Measurements from ENCODE around the gene RTP2. TPM values are rescaled to one million over a fixed set of nuclear protein-coding genes. Genes with fewer than 3 reads are reported as not detected.
"Not testable (repeated sequence)": the region's sequence is repeated elsewhere in the genome, so short reads cannot be mapped to it uniquely, and the experiment has no call there.

RTP2 gene
- total RNA-seq, 1 donor from 2014 or later: not detected

DNA sequence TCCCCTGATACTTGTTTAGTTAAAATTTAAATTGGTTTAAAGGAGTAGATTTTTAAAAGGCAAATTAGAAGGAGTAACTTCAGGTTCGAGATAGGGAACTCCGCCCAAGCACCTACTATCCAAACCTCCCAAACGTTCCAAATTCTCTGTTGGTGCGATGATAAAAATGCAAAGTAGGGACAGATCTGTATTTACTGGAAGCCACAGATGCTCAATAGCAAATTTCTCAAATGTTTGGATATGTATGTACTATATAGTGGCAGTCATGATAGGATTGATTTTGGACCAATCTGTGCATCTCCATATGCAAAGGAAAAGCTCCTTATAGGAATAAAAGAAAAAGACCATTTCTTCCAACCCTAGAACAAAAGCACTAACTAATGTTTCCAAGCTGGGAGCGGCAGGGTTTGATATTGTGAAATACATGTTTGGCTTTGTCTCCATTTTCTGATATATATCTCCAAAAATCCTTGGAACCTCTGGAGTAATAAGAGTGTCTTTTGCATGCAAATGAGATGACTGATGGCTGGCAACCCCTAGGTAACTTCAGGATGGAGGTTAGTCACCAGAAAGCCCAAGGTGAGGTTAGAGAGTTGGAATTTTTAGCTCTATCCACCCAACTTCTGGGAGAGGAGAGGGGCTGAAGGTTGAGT is 15.6 kb downstream of the RTP2 start:
- H3K27ac ChIP-seq: no peak overlapping the region
- intact Hi-C loops (cut with DNase I): no loop called here
- ATAC-seq: no peak
- TF ChIP-seq, protein P1, sequence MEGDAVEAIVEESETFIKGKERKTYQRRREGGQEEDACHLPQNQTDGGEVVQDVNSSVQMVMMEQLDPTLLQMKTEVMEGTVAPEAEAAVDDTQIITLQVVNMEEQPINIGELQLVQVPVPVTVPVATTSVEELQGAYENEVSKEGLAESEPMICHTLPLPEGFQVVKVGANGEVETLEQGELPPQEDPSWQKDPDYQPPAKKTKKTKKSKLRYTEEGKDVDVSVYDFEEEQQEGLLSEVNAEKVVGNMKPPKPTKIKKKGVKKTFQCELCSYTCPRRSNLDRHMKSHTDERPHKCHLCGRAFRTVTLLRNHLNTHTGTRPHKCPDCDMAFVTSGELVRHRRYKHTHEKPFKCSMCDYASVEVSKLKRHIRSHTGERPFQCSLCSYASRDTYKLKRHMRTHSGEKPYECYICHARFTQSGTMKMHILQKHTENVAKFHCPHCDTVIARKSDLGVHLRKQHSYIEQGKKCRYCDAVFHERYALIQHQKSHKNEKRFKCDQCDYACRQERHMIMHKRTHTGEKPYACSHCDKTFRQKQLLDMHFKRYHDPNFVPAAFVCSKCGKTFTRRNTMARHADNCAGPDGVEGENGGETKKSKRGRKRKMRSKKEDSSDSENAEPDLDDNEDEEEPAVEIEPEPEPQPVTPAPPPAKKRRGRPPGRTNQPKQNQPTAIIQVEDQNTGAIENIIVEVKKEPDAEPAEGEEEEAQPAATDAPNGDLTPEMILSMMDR (IDR thresholded peaks at IDR 0.05): no peak
- H3K9me3 ChIP-seq: peaks cover 4% of the 10 kb centered on the region
- H3K4me3 ChIP-seq: no peak overlapping the region
- DNase-seq: no peak
- no peaks in the 10 kb centered on the region for H3K4me1 ChIP-seq
- no peaks in the 10 kb centered on the region for H3K36me3 ChIP-seq
- peaks cover 5% of the 10 kb centered on the region for H3K27me3 ChIP-seq (ENCODE audit: low read depth)

DNA sequence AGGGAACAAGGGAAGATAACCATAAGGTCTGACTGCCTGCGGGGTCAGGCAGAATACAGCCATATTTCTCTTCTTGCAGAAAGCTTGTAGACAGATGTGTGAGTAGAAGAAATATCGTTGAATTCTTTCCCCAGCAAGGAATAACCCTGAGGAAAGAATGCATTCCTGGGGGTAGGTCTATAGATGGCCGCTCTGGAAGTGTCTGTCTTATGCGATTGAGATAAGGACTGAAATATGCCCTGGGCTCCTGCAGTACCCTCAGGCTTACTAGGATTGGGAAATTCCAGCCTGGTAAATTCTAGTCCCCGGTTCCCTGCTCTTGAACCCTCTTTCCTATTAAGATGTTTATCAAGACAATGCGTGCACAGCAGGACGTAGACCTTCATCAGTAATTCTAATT is 16.4 kb downstream of the RTP2 start:
- TF ChIP-seq, protein P1 (IDR thresholded peaks at IDR 0.05): no peak
- ATAC-seq (no peak), DNase-seq (no peak)
- H3K36me3 ChIP-seq: no peaks in the 10 kb centered on the region
- intact Hi-C loops (cut with DNase I): no loop called here
- no peaks in the 10 kb centered on the region for H3K4me1 ChIP-seq
- H3K27me3 ChIP-seq (ENCODE audit: low read depth): peaks cover 5% of the 10 kb centered on the region
- H3K4me3 ChIP-seq: no peak overlapping the region
- no peak overlapping the region for H3K27ac ChIP-seq
- peaks cover 4% of the 10 kb centered on the region for H3K9me3 ChIP-seq

DNA sequence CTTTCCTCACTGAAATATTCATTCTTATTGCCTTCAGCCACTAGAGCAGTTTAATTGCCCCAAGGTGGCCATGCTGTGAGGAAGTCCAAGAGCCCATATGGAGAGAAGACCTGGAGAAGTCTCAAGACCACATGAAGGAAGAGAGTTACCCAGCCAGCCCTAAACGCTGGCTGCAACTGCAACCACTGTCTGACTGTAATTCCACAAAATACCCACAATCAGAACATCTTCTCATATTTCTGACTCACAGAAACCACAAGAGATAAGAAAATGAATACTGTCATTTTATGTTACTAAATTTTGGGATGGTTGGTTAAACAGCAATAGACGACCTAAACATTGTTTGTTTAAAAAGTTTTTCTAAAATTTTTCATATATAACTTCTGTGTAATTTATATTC is 17.5 kb downstream of the RTP2 start:
- intact Hi-C loops (cut with DNase I): no loop called here
- ATAC-seq: no peak
- H3K4me3 ChIP-seq: no peak overlapping the region

DNA sequence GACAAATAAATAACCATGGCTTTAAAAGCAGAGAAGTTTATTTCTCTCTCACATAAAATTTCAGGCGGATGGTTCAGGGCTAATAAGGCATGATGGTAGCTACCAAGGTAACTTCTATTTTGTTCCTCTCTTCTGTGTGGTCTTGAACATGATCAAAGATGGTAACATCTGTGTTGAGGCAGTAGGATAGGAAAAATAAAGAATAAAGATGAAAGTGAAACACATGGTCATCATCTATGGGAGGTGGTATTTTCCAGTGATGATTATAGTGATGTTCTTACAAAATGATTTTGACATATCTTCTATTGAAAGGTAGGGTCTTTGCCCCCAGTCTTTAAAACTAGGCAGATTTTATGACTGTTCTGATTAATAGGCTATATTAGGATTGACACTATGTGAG is 17.9 kb downstream of the RTP2 start:
- intact Hi-C loops (cut with DNase I): no loop called here
- no peaks in the 10 kb centered on the region for H3K4me1 ChIP-seq
- no peak for DNase-seq
- no peak for ATAC-seq
- peaks cover 4% of the 10 kb centered on the region for H3K9me3 ChIP-seq
- TF ChIP-seq, protein P1 (IDR thresholded peaks at IDR 0.05): no peak
- peaks cover 5% of the 10 kb centered on the region for H3K27me3 ChIP-seq (ENCODE audit: low read depth)
- no peaks in the 10 kb centered on the region for H3K36me3 ChIP-seq
- no peak overlapping the region for H3K27ac ChIP-seq
- no peak overlapping the region for H3K4me3 ChIP-seq

More for the DNA sequence above, 17.5 kb downstream of the RTP2 start:
- DNase-seq: no peak
- Histone ChIP-seq H3K36me3 (no peaks in the 10 kb centered on the region), H3K4me1 (no peaks in the 10 kb centered on the region), H3K27ac (no peak overlapping the region), H3K9me3 (peaks cover 4% of the 10 kb centered on the region), H3K27me3 (ENCODE audit: low read depth) (peaks cover 5% of the 10 kb centered on the region)
- TF ChIP-seq, protein P1 (IDR thresholded peaks at IDR 0.05): no peak

DNA sequence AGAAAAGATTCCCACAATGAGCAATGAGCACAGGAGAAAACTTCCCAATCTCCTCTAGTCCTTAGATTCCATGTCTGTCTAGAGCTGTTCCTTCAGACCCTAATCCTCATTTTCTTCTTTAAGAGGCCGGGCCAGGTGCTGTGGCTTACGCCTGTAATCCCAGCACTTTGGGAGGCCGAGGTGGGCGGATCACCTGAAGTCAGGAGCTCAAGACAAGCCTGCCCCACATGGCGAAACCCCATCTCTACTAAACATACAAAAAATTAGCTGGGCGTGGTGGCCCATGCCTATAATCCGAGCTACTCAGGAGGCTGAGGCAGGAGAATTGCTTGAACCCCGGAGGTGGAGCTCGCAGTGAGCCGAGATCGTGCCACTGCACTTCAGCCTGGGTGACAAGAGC is 20.6 kb downstream of the RTP2 start:
- H3K9me3 ChIP-seq; H3K4me1 ChIP-seq; ATAC-seq; intact Hi-C loops (cut with DNase I); DNase-seq; H3K27ac ChIP-seq; H3K27me3 ChIP-seq (ENCODE audit: low read depth); H3K36me3 ChIP-seq; H3K4me3 ChIP-seq: not testable (repeated sequence)

DNA sequence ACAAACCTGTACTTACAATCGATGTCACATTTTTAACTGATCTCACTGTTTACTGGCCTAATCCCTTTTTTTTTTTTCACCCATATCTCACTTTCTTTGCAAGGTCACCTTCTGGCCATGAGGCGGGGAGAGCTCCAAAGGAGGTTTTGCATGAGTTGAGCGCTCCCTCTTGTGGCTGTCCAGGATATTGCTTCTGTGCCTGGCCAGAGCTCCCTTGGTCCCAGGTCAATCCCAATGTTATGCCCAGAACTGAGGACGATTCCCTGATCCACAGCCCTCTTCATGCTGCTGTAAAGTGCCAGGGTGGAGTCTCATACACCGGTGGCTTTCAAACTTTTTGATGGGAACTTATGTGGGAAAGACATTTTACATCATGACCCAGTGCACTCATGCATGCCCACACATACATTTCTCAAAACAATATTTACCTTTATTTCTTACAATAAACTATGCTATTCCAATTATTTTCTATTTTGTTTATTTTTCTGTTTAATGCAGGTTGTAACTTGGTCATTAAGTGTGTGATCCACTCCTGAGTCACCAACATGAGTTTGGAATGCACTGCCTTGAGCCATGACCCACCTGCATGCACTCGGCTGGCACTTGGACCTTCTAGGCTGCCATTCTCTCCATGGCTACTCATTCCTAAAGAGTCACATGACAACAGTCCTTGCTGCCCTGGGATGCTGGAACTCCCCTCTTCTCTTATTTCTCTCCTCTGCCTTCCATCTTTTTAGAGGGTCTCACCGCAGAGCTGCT is 22.5 kb downstream of the RTP2 start:
- Histone ChIP-seq H3K4me1 (no peaks in the 10 kb centered on the region), H3K9me3 (no peaks in the 10 kb centered on the region), H3K4me3 (no peak overlapping the region), H3K36me3 (no peaks in the 10 kb centered on the region), H3K27ac (no peak overlapping the region), H3K27me3 (ENCODE audit: low read depth) (peaks cover 5% of the 10 kb centered on the region)
- TF ChIP-seq, protein P1 (IDR thresholded peaks at IDR 0.05): peak; percentile 93
- ATAC-seq (peak; percentile 92 to 96), DNase-seq (peak; percentile 74)
- intact Hi-C loops (cut with DNase I): loop anchor here (5.0 to 10.0 kb wide), 2 partner anchors 363 to 455 kb away; no protein-coding TSS in a partner anchor

Data from lower lobe of right lung (tissue), 2 donors.